ENCODE data around the gene CRADD.
"Not testable (repeated sequence)": the region's sequence is repeated elsewhere in the genome, so short reads cannot be mapped to it uniquely, and the experiment has no call there.

The CRADD gene

GRCh38 chr12:93913845-93914244, 236.7 kb downstream of the CRADD start:
- peak; percentile 72 for DNase-seq

GRCh38 chr12:93914281-93914680, 237.1 kb downstream of the CRADD start:
- DNase-seq: no peak

DNA sequence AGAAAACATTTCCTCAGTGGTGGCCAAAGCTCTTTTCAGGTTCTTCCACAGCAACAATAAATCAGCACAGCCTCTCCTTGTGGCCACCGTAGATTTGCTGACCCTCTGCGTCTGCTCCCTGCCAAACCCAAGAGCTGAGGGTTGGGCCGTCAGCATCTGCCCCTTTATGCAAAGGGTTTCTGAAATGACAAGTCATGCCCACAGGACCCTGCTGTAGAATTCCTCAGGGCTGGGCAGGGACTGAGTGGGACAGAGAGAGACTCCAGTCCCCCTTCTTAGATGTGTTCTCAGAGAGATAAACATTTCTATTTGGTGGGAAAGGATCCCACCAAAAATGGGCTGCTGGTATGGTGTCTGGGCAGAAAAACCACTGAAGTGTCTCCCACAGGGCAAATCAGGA, 238.2 kb downstream of the CRADD start:
- DNase-seq: no peak

DNA sequence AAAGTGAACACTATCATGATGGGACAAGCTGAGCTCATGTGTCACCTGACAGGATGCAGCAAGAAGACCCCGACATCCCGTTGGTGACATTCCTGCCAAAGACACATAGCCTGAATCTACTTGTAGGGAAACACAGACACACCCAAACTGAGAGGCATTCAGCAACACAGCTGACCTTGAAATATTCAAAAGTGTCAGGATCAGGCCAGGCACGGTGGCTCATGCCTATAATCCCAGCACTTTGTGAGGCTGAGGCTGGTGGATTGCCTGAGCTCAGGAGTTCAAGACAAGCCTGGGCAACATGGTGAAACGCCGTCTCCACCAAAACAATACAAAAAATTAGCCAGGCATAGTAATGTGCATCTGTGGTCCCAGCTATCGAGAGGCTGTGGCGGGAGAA, 239.2 kb downstream of the CRADD start:
- no peak for DNase-seq

GRCh38 chr12:93918262-93918661, 241.1 kb downstream of the CRADD start:
- DNase-seq: peak; percentile 83

DNA sequence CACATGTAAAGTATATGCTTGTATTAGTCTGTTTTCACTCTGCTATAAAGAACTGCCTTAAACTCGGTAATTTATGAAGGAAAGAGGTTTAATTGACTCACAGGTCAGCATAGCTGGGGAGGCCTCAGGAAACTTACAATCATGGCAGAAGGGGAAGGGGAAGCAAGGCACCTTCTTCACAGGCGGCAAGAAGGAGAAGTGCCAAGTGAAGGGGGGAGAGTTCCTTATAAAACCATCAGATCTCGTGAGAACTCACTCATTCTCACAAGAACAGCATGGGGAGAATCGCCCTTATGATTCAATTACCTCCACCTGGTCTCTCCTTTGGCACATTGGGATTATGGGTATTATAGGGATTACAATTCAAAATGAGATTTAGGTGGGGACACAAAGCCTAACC, 241.7 kb downstream of the CRADD start:
- no peak for DNase-seq

DNA sequence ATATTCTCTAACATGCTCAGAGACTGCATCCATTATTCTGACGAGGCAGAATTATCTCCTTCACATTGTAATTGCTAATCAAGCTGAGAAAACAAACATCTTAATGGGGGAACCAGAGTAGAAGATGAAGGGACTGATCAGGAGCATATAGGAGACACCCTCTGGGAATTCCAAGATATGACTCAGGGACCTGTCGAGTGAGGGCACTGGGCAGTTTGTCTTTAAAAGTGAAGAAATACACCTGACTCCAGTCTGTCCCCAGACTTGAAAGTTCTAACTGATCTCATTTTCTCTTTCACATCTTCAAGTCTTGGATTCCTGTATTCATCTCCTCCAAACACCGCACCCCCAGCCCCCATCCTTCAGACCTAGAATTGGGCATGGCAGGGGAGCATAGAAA, 244.3 kb downstream of the CRADD start:
- no peak for DNase-seq

- DNase-seq: no peak
Measured at GRCh38 chr12:93922583-93923006, 245.4 kb downstream of the CRADD start.

DNA sequence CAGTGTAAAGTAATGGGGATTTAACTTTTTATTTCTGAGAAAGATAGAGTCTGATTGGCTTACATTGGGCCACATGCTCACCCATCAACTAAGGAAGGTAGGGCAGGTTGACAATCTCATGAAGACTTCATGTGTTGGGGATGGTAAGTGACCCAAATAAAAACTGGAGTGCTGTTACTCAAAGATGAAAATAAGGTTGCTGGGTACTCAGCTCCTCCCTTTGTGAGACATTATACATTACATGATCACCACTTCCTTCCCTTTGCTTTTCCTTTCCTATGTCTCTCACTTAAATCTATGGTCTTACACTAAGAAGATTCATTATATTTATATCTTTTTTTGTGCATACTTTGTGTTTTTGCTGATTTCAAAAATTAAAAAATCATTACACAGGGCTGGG, 247.2 kb downstream of the CRADD start:
- no peak for DNase-seq

DNA sequence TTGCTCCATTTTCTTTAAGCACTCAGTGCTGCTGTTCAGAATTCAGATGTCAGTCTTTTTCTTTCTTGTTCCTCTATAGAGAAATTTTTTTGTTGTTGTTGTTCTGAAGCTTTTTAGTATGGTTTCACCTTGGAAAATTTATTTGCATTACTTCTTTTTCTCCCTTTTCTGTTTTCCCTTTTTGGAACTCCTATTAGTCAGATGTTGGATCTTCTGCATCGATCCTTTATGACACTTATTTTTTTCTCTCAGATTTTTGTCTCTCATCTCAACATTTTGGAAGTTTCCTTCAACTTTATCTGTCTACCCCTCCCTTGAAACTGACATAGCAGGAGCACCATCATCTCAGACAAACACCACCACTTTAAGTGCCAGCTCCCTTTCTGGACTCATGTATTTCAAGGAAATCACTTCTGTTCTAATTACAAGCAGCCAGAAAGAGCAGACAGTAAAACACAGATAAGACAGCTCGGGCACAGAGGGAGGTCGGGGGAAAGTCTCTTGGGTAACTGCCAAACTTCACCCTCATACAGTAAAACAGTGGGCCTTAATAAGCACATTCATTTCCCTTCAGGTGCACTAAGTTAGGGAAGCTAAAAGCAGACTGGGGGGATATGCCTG, 248.5 kb downstream of the CRADD start:
- no peak for DNase-seq

- DNase-seq: no peak
Measured at GRCh38 chr12:93926237-93926636, 249.1 kb downstream of the CRADD start.

DNA sequence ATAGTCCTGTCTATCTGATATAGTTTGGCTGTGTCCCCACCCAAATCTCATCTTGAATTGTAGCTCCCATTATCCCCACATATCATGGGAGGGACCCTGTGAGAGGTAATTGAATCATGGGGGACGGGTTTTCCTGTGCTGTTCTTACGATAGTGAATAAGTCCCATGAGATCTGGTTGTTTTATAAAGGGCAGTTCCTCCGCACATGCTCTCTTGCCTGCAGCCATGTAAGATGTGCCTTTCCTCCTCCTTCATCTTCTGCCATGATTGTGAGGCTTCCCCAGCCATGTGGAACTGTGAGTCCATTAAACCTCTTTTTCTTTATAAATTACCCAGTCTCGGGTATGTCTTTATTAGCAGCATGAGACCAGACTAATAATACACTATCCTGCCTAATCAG, 251.9 kb downstream of the CRADD start:
- DNase-seq: not testable (repeated sequence)

DNA sequence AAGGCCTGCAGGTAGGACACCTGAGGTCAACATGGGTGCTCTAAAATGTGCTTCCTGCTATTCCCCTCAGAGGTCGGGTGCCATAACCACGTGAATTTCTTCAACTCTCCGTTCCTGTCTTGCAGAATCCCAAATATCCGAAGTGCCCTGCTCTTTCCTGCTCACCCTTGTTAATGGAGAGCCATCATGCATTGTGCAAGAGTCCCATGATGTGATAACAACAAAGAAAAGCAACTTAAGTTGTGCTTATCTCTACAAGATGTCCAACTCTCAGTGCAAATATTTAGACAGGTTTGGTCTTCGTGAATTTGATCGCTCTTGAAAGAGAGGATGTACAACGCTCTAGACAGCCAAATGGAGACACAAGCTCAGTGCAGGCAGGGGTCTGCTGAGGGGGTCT, 260.6 kb downstream of the CRADD start:
- DNase-seq: no peak

DNA sequence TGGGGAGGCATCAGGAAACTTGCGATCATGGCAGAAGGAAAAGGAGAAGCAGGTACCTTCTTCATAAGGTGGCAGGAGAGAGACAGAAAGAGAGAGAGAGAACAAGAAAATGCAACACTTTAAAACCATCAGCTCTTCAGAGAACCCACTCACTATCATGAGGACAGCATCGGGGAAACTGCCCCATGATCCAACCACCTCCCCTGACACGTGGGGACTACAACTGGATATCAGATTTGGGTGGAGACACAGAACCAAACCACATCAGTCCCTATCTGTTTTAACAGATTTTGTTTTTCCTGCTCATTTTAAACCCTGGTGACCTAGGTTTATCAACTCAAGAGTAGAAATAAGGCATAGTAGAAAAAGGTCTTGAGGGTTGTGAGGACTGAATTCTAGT, 261.1 kb downstream of the CRADD start:
- no peak for DNase-seq

- no peak for DNase-seq
Measured at GRCh38 chr12:93938931-93939330, 261.8 kb downstream of the CRADD start.

DNA sequence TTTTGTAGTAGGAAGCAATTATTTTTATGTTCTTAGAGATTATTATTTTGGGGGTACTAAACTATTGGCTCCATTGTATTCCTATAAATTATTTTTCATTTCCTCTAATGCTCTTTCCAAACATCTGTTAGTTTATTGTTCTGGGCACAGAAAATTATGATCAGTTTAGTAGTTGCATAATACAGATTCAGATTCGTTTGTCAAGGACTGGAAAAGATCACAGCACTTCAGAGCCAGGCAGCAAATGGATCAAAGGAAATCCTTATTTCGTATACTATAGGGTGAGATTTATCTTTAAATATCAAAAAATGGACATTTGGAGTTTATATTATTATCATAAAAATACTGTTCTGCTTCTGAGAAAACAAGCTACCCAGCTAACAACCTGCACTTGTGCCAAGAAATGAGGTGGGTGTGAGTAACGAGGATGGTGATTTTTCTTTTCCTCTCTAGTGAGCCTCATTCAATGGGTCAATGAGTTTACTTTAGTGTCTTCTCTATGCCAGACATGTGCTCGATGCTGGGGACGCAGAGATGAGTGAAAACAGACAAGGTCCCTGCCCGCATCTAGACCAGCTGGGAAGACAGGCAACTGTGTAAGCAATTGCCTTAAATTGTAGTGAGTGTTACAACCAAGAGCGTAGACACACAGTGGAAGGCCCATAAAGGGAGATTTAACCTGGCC, 262.6 kb downstream of the CRADD start:
- no peak for DNase-seq

GRCh38 chr12:93943780-93944179, 266.6 kb downstream of the CRADD start:
- peak; percentile 46 for DNase-seq

GRCh38 chr12:93944201-93944600, 267.0 kb downstream of the CRADD start:
- no peak for DNase-seq

Data from HCEC 1CT (cell line).